HepG2 (cell line): Measurements from ENCODE around the gene AGPAT3.

Experiments
- FOXA1 ChIP-seq, 2 experiments: fragments of 450-650 bp in 1 of 2; sonication (generic) in 1 of 2; formaldehyde crosslinking in 1 of 2; IDR thresholded peaks; 2 replicates each; pipeline versions ENCODE4 v1.4.0 to v1.6.1; 2016 to 2020; ENCODE audit warnings: missing genetic modification reagents in 1 of 2
- SIN3B ChIP-seq: fragments of 150-350 bp; IDR thresholded peaks from 2 replicates; pipeline ENCODE4 v1.6.1; 2014; ENCODE audit warnings: low read length
- ZNF879 ChIP-seq: sonication (generic); formaldehyde crosslinking; IDR thresholded peaks from 2 replicates; pipeline ENCODE4 v1.8.1; 2023; ENCODE audit warnings: missing genetic modification reagents

- TF ChIP-seq ZNF879 (CRISPR knock-in tag) (no peak), FOXA1 (IDR thresholded peaks at IDR 0.05) (no peak), FOXA1 (CRISPR knock-in tag; IDR thresholded peaks at IDR 0.05) (no peak), SIN3B (no peak)
These were observed 56.6 kb downstream of the AGPAT3 start for GRCh38 chr21:43921571-43921978.
